ENCODE results near the gene ZNF79.

DNA sequence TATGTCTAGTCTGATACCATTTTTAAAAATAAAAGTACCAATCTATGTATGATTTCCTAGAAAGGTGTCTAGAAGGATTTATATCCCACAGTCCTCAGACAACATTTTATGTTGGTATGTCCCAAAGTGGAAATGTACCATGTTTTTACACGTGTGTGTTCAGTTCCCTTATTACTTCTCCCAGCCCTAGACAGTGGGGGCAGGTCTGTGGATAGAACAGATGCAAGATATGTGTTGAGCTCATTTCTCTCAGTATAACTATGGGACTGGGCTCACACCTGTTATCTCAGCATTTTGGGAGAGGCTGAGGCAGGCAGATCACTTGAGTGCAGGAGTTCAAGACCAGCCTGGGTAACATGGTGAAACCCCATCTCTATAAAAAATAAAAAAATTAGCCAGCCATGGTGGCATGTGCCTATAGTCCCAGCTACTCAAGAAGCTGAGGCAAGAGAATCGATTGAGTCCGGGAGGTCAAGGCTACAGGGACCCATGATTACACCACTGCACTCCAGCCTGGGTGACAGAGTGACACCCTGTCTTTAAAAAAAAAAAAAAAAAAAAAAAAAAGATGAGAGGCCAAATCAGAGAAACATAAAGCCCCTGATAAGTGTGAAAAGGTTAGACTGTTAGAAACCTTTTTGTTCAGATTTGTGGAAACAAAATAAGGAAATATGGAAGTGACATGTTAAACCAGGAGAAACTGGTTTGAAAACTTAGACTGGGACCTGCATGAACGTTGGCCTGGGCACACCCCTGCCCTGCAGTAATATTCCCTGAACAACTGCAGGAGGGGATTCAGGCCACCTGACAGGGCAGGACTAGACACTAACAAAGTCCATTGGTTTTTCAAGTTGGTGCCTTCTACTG is 34.6 kb upstream of the ZNF79 start:
- TF ChIP-seq RARB (CRISPR knock-in tag; IDR thresholded peaks at IDR 0.05) (no peak), TCF4 (CRISPR knock-in tag; IDR thresholded peaks at IDR 0.05; ENCODE audit: borderline replicate concordance) (no peak), OSR1 (CRISPR knock-in tag; IDR thresholded peaks at IDR 0.05) (no peak)
- TF ChIP-seq, protein P1, sequence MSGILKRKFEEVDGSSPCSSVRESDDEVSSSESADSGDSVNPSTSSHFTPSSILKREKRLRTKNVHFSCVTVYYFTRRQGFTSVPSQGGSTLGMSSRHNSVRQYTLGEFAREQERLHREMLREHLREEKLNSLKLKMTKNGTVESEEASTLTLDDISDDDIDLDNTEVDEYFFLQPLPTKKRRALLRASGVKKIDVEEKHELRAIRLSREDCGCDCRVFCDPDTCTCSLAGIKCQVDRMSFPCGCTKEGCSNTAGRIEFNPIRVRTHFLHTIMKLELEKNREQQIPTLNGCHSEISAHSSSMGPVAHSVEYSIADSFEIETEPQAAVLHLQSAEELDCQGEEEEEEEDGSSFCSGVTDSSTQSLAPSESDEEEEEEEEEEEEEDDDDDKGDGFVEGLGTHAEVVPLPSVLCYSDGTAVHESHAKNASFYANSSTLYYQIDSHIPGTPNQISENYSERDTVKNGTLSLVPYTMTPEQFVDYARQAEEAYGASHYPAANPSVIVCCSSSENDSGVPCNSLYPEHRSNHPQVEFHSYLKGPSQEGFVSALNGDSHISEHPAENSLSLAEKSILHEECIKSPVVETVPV (CRISPR knock-in tag; IDR thresholded peaks at IDR 0.05): no peak
- TF ChIP-seq, protein P2, sequence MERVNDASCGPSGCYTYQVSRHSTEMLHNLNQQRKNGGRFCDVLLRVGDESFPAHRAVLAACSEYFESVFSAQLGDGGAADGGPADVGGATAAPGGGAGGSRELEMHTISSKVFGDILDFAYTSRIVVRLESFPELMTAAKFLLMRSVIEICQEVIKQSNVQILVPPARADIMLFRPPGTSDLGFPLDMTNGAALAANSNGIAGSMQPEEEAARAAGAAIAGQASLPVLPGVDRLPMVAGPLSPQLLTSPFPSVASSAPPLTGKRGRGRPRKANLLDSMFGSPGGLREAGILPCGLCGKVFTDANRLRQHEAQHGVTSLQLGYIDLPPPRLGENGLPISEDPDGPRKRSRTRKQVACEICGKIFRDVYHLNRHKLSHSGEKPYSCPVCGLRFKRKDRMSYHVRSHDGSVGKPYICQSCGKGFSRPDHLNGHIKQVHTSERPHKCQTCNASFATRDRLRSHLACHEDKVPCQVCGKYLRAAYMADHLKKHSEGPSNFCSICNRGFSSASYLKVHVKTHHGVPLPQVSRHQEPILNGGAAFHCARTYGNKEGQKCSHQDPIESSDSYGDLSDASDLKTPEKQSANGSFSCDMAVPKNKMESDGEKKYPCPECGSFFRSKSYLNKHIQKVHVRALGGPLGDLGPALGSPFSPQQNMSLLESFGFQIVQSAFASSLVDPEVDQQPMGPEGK (CRISPR knock-in tag; IDR thresholded peaks at IDR 0.05; ENCODE audit: borderline replicate concordance): no peak
- TF ChIP-seq, protein P3, sequence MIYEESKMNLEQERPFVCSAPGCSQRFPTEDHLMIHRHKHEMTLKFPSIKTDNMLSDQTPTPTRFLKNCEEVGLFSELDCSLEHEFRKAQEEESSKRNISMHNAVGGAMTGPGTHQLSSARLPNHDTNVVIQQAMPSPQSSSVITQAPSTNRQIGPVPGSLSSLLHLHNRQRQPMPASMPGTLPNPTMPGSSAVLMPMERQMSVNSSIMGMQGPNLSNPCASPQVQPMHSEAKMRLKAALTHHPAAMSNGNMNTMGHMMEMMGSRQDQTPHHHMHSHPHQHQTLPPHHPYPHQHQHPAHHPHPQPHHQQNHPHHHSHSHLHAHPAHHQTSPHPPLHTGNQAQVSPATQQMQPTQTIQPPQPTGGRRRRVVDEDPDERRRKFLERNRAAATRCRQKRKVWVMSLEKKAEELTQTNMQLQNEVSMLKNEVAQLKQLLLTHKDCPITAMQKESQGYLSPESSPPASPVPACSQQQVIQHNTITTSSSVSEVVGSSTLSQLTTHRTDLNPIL (CRISPR knock-in tag; IDR thresholded peaks at IDR 0.05; ENCODE audit: low read depth): no peak

All from SK-N-SH treated with all-trans-retinoic acid at 6 μM for 48 hours (cell line).